Smooth muscle cell (in vitro differentiated cells): ENCODE data around the gene CLEC3B. TPM values are rescaled to one million over a fixed set of nuclear protein-coding genes. Genes with fewer than 3 reads are reported as not detected.

Experiments used
- DNase-seq: peaks from one replicate; lab custom pipeline; 2025; ENCODE audit not compliant: unreplicated experiment; lab: John Stamatoyannopoulos, UW
- H2AFZ ChIP-seq: fragments of 200-600 bp; sonication (generic); 2 replicates; pipeline ENCODE4 v1.6.0; 2016; ENCODE audit warnings: antibody characterized with exemption, low read depth, mild to moderate bottlenecking
- H3F3A ChIP-seq: fragments of 200-600 bp; sonication (generic); 2 replicates; pipeline ENCODE4 v1.6.0; 2017; ENCODE audit warnings: antibody characterized with exemption, low read depth
- H3K27ac ChIP-seq: fragments of 200-600 bp; sonication (generic); 2 replicates; pipeline ENCODE4 v1.5.1; 2016; ENCODE audit warnings: low read depth, mild to moderate bottlenecking
- H3K27me3 ChIP-seq: fragments of 200-600 bp; sonication (generic); 2 replicates; pipeline ENCODE4 v1.6.1; 2016; ENCODE audit warnings: low read depth, mild to moderate bottlenecking
- H3K36me3 ChIP-seq: fragments of 200-600 bp; sonication (generic); 2 replicates; pipeline ENCODE4 v1.5.1; 2016; ENCODE audit warnings: low read depth
- H3K4me1 ChIP-seq: fragments of 200-600 bp; sonication (generic); 2 replicates; pipeline ENCODE4 v1.5.1; 2016; ENCODE audit warnings: low read depth
- H3K4me2 ChIP-seq: fragments of 200-600 bp; sonication (generic); 2 replicates; pipeline ENCODE4 v1.6.0; 2016; ENCODE audit warnings: mild to moderate bottlenecking
- H3K4me3 ChIP-seq: fragments of 200-600 bp; sonication (generic); 2 replicates; pipeline ENCODE4 v1.5.1; 2016; ENCODE audit warnings: mild to moderate bottlenecking
- H3K79me2 ChIP-seq: fragments of 200-600 bp; sonication (generic); 2 replicates; pipeline ENCODE4 v1.6.0; 2016; ENCODE audit warnings: low read depth, mild to moderate bottlenecking
- H3K9ac ChIP-seq: fragments of 200-600 bp; sonication (generic); 2 replicates; pipeline ENCODE4 v1.6.0; 2016; ENCODE audit warnings: low read depth
- H3K9me3 ChIP-seq: fragments of 200-600 bp; sonication (generic); replicated peaks from 2 replicates; pipeline ENCODE4 v1.5.1; 2016; ENCODE audit warnings: low read depth
- H4K20me1 ChIP-seq: fragments of 200-600 bp; sonication (generic); 2 replicates; pipeline ENCODE4 v1.6.0; 2016; ENCODE audit warnings: low read depth
- WGBS: methylation state at CpG from one replicate; pipeline ENCODE4 v1.1.7; 2016; ENCODE audit warnings: low lambda C conversion rate; 5-methylcytosine and 5-hydroxymethylcytosine counted together
- polyA plus RNA-seq: library from polyadenylated mRNA; unstranded; fragments of >200 nt; fragmentation: Nextera tagmentation; extraction: Ambion mirVana; gene quantifications from 2 replicates; pipeline ENCODE4 v1.2.1, GENCODE V29; 2016
- total RNA-seq: library from RNA; depleted of rRNA; stranded (reverse); fragments of >200 nt; gene quantifications from 2 replicates; pipeline ENCODE4 v1.2.3, GENCODE V29; 2014
- TF ChIP-seq, protein P1 (sequence below): fragments of 200-600 bp; sonication (generic); IDR thresholded peaks from 2 replicates; pipeline ENCODE4 v1.5.1; 2017; ENCODE audit warnings: borderline replicate concordance, mild to moderate bottlenecking, antibody characterized with exemption; ENCODE audit not compliant: insufficient read depth, poor library complexity, severe bottlenecking

The CLEC3B gene
- total and polyA plus RNA-seq, 2 experiments from 2014 or later = not detected

DNA sequence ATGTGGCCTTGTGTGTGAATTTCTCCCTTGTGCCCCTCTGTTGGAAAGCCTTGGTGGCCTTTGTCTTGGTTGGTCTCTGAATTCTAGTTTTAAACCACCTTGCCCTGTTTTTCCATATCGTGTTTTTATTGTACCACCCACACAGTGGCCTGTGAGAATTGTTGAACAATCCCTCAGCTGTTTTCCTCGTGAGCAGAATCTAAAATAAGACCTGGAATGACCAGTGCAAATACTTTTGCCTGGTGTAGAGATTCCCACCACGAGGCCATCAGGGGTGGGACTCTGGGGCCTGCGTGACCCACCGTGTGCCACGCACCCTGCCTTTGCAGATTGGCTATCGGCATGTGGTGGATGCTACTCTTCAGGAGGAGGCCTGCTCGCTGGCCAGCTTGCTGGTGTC lies 19.0 kb upstream of the CLEC3B start:
- no peak overlapping the region for H3K9ac ChIP-seq
- peaks cover 4% of the 10 kb centered on the region for H3K4me1 ChIP-seq
- H3K79me2 ChIP-seq = no peaks in the 10 kb centered on the region
- no peak overlapping the region for H3K4me3 ChIP-seq
- no peaks in the 10 kb centered on the region for H3K27me3 ChIP-seq
- DNase-seq = no peak
- WGBS = 92% methylated on average over 8 of the region's 8 CpGs
- no peak overlapping the region for H3K27ac ChIP-seq
- H4K20me1 ChIP-seq = no peaks in the 10 kb centered on the region
- TF ChIP-seq, protein P1, sequence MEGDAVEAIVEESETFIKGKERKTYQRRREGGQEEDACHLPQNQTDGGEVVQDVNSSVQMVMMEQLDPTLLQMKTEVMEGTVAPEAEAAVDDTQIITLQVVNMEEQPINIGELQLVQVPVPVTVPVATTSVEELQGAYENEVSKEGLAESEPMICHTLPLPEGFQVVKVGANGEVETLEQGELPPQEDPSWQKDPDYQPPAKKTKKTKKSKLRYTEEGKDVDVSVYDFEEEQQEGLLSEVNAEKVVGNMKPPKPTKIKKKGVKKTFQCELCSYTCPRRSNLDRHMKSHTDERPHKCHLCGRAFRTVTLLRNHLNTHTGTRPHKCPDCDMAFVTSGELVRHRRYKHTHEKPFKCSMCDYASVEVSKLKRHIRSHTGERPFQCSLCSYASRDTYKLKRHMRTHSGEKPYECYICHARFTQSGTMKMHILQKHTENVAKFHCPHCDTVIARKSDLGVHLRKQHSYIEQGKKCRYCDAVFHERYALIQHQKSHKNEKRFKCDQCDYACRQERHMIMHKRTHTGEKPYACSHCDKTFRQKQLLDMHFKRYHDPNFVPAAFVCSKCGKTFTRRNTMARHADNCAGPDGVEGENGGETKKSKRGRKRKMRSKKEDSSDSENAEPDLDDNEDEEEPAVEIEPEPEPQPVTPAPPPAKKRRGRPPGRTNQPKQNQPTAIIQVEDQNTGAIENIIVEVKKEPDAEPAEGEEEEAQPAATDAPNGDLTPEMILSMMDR = no peak
- H3K36me3 ChIP-seq = peaks cover 15% of the 10 kb centered on the region
- H3F3A ChIP-seq = peaks cover 25% of the 10 kb centered on the region
- H2AFZ ChIP-seq = no peak overlapping the region
- no peaks in the 10 kb centered on the region for H3K9me3 ChIP-seq
- no peak overlapping the region for H3K4me2 ChIP-seq

DNA sequence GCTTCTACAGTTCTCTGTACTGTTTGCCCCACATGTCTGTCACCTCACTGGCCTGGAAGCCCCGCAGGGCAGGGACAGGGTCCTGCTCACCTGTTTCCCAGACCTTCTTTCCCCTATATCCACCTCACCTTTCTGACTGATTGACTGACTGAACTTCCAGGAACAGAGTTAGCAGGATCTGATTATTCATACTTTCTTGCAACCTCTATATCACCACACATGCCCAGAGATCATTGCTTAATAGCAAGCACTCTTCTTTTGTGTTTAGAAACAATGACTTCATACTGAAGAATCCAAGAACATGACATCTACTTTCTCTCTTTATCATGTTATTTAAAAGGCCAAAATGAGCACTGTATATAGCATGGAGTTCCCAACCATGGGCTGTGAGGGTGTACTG lies 18.0 kb upstream of the CLEC3B start:
- Histone ChIP-seq H3F3A (peaks cover 33% of the 10 kb centered on the region), H3K27me3 (no peaks in the 10 kb centered on the region), H3K9me3 (no peaks in the 10 kb centered on the region), H4K20me1 (no peaks in the 10 kb centered on the region), H3K4me3 (no peak overlapping the region), H3K27ac (no peak overlapping the region), H2AFZ (no peak overlapping the region), H3K9ac (no peak overlapping the region), H3K79me2 (no peaks in the 10 kb centered on the region), H3K4me1 (peaks cover 4% of the 10 kb centered on the region), H3K36me3 (peaks cover 11% of the 10 kb centered on the region), H3K4me2 (no peak overlapping the region)
- 100% methylated on average over 1 of the region's 1 CpG for WGBS
- TF ChIP-seq, protein P1 = no peak
- DNase-seq = no peak

DNA sequence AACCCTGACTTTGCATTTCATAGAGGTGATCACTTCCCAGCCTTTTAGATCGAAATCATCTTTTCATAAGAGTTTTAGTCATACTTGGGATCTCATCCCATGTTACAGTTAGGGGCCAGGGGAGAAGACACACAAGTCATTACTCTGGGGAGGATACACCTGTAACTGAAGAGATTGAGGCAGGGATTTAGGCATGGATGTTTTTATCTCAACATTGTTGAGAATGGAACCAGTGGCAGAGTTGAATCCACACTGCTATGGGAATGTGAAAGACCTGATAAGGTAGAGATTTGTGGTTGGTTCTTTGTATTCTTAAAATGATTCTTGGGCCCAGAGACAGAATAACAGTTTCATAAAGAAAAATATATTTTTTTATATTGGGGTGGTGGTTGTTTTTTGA lies 16.2 kb upstream of the CLEC3B start:
- peaks cover 33% of the 10 kb centered on the region for H3F3A ChIP-seq
- H3K4me1 ChIP-seq = peaks cover 4% of the 10 kb centered on the region
- 93% methylated on average over 1 of the region's 1 CpG for WGBS
- H3K27ac ChIP-seq = no peak overlapping the region
- H3K36me3 ChIP-seq = peaks cover 3% of the 10 kb centered on the region
- H3K79me2 ChIP-seq = no peaks in the 10 kb centered on the region
- no peaks in the 10 kb centered on the region for H3K27me3 ChIP-seq
- H4K20me1 ChIP-seq = no peaks in the 10 kb centered on the region
- H3K4me2 ChIP-seq = no peak overlapping the region
- H3K9me3 ChIP-seq = no peaks in the 10 kb centered on the region
- no peak overlapping the region for H3K9ac ChIP-seq
- no peak overlapping the region for H3K4me3 ChIP-seq
- TF ChIP-seq, protein P1 = no peak
- no peak for DNase-seq
- H2AFZ ChIP-seq = no peak overlapping the region

DNA sequence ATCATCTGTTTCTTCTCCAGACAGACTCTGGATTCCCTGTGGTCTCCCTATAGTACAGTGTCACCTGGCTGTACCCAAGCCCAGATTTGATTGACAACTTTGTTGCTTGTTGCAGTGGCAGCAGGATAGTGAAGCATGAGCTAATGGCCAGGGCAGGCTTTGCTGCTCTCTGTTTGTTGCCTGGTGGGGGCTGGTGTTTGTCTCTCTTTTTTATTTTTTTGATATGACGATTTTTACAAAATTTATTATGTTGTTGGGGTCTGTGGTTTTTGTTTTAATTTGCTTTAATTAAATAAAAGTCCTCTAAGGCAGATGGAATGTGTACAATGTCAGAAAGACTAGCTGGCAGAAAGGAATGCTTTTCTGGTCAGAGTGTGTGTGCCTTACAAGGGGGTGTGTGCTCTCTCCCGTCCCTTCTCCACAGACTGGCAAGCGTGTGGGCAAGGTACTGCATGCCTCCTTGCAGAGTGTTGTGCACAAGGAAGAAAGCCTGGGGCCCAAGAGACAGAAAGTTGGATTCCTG lies 15.2 kb upstream of the CLEC3B start:
- Histone ChIP-seq H3K27me3 (no peaks in the 10 kb centered on the region), H3K36me3 (no peaks in the 10 kb centered on the region), H3K9me3 (no peaks in the 10 kb centered on the region), H3K79me2 (no peaks in the 10 kb centered on the region), H3F3A (peaks cover 33% of the 10 kb centered on the region), H3K4me2 (peak overlapping the region; percentile 66), H4K20me1 (no peaks in the 10 kb centered on the region), H3K9ac (no peak overlapping the region), H2AFZ (no peak overlapping the region), H3K4me1 (peaks cover 4% of the 10 kb centered on the region), H3K4me3 (no peak overlapping the region), H3K27ac (peak overlapping the region; percentile 89)
- DNase-seq = no peak
- TF ChIP-seq, protein P1 = no peak
- WGBS = 21% methylated on average over 3 of the region's 3 CpGs
